Keratinocyte (primary cell): ENCODE data around the gene CDH18. TPM values are rescaled to one million over a fixed set of nuclear protein-coding genes. Genes with fewer than 3 reads are reported as not detected.

Source experiments
- DNase-seq: peaks from one replicate; pipeline ENCODE4 v3.0.0-alpha.2; 2011; ENCODE audit warnings: low read depth, missing footprints, low spot score
- FAIRE-seq: peaks from 2 replicates; lab custom pipeline; 2011; peaks lifted over from hg19 to GRCh38; lab: Jason Lieb, UNC
- H2AFZ ChIP-seq: 2 replicates; pipeline ENCODE4 v1.6.0; 2012; ENCODE audit warnings: low read length, control low read depth, inconsistent platforms; ENCODE audit not compliant: control insufficient read depth
- H3K27ac ChIP-seq: 2 replicates; pipeline ENCODE4 v1.5.1; 2011; ENCODE audit warnings: low read length; ENCODE audit not compliant: control insufficient read depth, insufficient read depth
- H3K27me3 ChIP-seq: 3 replicates; pipeline ENCODE4 v1.6.0; 2011; ENCODE audit warnings: low read length; ENCODE audit not compliant: control insufficient read depth, insufficient read depth; ENCODE audit errors: extremely low read depth
- H3K36me3 ChIP-seq, 2 experiments: 2 replicates in 1 of 2; 3 replicates in 1 of 2; pipeline ENCODE4 v1.5.1; 2011; ENCODE audit warnings: low read length in 2 of 2, mild to moderate bottlenecking in 1 of 2; ENCODE audit not compliant: control insufficient read depth in 2 of 2, insufficient read depth in 2 of 2; ENCODE audit errors: extremely low read depth in 1 of 2
- H3K4me1 ChIP-seq: 3 replicates; pipeline ENCODE4 v1.5.1; 2011; ENCODE audit warnings: low read length; ENCODE audit not compliant: control insufficient read depth, insufficient read depth; ENCODE audit errors: extremely low read depth
- H3K4me2 ChIP-seq: 3 replicates; pipeline ENCODE4 v1.6.0; 2011; ENCODE audit warnings: low read depth, low read length; ENCODE audit not compliant: control insufficient read depth, insufficient read depth; ENCODE audit errors: extremely low read depth
- H3K4me3 ChIP-seq, 3 experiments: fragments of 200-600 bp in 1 of 3; sonication (generic) in 1 of 3; 2 replicates in 2 of 3; 3 replicates in 1 of 3; pipeline ENCODE4 v1.5.1; 2011 to 2016; ENCODE audit warnings: low read length in 3 of 3, mild to moderate bottlenecking in 3 of 3, control low read depth in 2 of 3, inconsistent platforms in 1 of 3, low read depth in 1 of 3, mixed read lengths in 1 of 3, mixed run types in 1 of 3, moderate library complexity in 1 of 3; ENCODE audit not compliant: control insufficient read depth in 2 of 3, insufficient read depth in 2 of 3; ENCODE audit errors: extremely low read depth in 1 of 3
- H3K79me2 ChIP-seq: 2 replicates; pipeline ENCODE4 v1.6.0; 2012; ENCODE audit warnings: low read length; ENCODE audit not compliant: control insufficient read depth, insufficient read depth
- H3K9ac ChIP-seq: 3 replicates; pipeline ENCODE4 v1.6.0; 2011; ENCODE audit warnings: low read length; ENCODE audit not compliant: control insufficient read depth, insufficient read depth; ENCODE audit errors: extremely low read depth
- H3K9me1 ChIP-seq: 3 replicates; pipeline ENCODE4 v1.6.0; 2011; ENCODE audit warnings: low read length; ENCODE audit not compliant: control insufficient read depth, insufficient read depth; ENCODE audit errors: extremely low read depth
- H3K9me3 ChIP-seq: 2 replicates; pipeline ENCODE4 v1.5.1; 2012; ENCODE audit warnings: low read depth, low read length; ENCODE audit not compliant: control insufficient read depth
- H4K20me1 ChIP-seq: 3 replicates; pipeline ENCODE4 v1.6.0; 2011; ENCODE audit warnings: low read length; ENCODE audit not compliant: control insufficient read depth, insufficient read depth; ENCODE audit errors: extremely low read depth
- EZH2 ChIP-seq: IDR thresholded peaks from one replicate; pipeline ENCODE4 v1.6.1; 2012; ENCODE audit warnings: inconsistent platforms, mild to moderate bottlenecking, low read length, moderate library complexity
- dilution Hi-C: fragments of 300-500 bp; cut with MboI; formaldehyde crosslinking; loops from one replicate; pipeline ENCODE4 v1.7.0; 2020; ENCODE audit warnings: low sequenced_read_pairs; ENCODE audit not compliant: extremely low pct_ligation_motif_present
- polyA plus RNA-seq, 5 experiments: library from polyadenylated mRNA; depleted of rRNA in 3 of 5; stranded (reverse) in 3 of 5; stranded (forward) in 1 of 5; unstranded in 1 of 5; fragments of >200 nt; gene quantifications; 1 replicate in 1 of 5; 2 replicates in 3 of 5; 3 replicates in 1 of 5; pipeline versions ENCODE4 v1.2.1 to v1.2.3, GENCODE V29; 2011 to 2012; ENCODE audit warnings: missing spikeins in 2 of 5, low read depth in 1 of 5, low replicate concordance in 1 of 5
- TF ChIP-seq, protein P1 (sequence below), 3 experiments: IDR thresholded peaks in 1 of 3; conservative IDR thresholded peaks in 1 of 3; optimal IDR thresholded peaks in 1 of 3; 2 replicates in 2 of 3; 3 replicates in 1 of 3; pipeline versions ENCODE3 to v1.5.1; 2011; ENCODE audit warnings: low read length in 3 of 3, mild to moderate bottlenecking in 3 of 3, moderate library complexity in 2 of 3, control low read depth in 1 of 3, inconsistent platforms in 1 of 3; ENCODE audit not compliant: insufficient read depth in 2 of 3; ENCODE audit errors: extremely low read depth in 1 of 3

Gene CDH18
- polyA plus RNA-seq, 1 donor (not counting 4 experiments of a cell fraction or from before 2014, with no cell fraction given): 0.41 TPM

GRCh38 chr5:19615071-19615470, 372.9 kb downstream of the CDH18 start:
- Histone ChIP-seq H3K4me3 (no peak overlapping the region), H3K4me1 (no peaks in the 10 kb centered on the region), H3K27ac (no peak overlapping the region), H3K9ac (no peak overlapping the region), H3K36me3 (no peaks in the 10 kb centered on the region), H3K9me3 (no peaks in the 10 kb centered on the region), H3K4me2 (no peak overlapping the region), H4K20me1 (no peaks in the 10 kb centered on the region), H3K9me1 (no peaks in the 10 kb centered on the region), H3K27me3 (no peaks in the 10 kb centered on the region), H3K79me2 (no peaks in the 10 kb centered on the region), H2AFZ (no peak overlapping the region)
- TF ChIP-seq, protein P1, sequence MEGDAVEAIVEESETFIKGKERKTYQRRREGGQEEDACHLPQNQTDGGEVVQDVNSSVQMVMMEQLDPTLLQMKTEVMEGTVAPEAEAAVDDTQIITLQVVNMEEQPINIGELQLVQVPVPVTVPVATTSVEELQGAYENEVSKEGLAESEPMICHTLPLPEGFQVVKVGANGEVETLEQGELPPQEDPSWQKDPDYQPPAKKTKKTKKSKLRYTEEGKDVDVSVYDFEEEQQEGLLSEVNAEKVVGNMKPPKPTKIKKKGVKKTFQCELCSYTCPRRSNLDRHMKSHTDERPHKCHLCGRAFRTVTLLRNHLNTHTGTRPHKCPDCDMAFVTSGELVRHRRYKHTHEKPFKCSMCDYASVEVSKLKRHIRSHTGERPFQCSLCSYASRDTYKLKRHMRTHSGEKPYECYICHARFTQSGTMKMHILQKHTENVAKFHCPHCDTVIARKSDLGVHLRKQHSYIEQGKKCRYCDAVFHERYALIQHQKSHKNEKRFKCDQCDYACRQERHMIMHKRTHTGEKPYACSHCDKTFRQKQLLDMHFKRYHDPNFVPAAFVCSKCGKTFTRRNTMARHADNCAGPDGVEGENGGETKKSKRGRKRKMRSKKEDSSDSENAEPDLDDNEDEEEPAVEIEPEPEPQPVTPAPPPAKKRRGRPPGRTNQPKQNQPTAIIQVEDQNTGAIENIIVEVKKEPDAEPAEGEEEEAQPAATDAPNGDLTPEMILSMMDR (optimal IDR thresholded peaks at IDR 0.05 in 1 of 3, IDR thresholded peaks at IDR 0.05 in 1 of 3, conservative IDR thresholded peaks at IDR 0.05 in 1 of 3; ENCODE audit: extremely low read depth in 1 of 3, insufficient read depth in 2 of 3, low read length in 3 of 3): no peak
- no peak for TF ChIP-seq EZH2
- no peak for DNase-seq
- FAIRE-seq: no peak
- dilution Hi-C loops: no loop called here

DNA sequence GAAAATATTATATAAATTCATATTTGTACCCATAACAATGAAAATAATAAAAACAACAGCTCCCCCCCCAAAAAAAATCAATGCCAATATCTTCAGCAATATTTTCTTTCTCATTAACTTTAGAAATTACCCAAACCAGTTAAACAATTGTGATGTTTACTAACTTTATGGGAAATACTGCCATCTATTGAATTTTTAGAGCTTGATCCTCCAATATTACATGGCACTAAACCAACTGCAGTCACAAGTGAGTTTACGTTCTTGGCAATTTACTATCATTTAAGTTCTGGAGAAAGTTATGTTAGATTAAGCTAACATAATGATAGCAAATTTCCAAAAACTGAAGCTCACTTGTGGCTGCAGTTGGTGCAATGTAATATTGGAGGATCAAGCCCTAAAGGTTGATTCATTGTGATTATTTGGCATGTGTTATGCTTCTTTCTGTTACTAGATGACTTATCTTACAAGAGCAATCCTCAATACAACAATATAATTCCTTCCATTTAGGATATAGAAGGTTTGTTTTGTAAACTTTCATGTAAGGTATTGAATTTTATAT, 379.5 kb downstream of the CDH18 start:
- H3K9me3 ChIP-seq: no peaks in the 10 kb centered on the region
- no peaks in the 10 kb centered on the region for H3K9me1 ChIP-seq
- H3K4me3 ChIP-seq: no peak overlapping the region
- H3K27ac ChIP-seq: no peak overlapping the region
- H3K79me2 ChIP-seq: no peaks in the 10 kb centered on the region
- H3K4me1 ChIP-seq: peaks cover 9% of the 10 kb centered on the region
- no peak for DNase-seq
- H3K4me2 ChIP-seq: no peak overlapping the region
- H3K36me3 ChIP-seq: no peaks in the 10 kb centered on the region
- H3K9ac ChIP-seq: no peak overlapping the region
- dilution Hi-C loops: no loop called here
- no peak for TF ChIP-seq EZH2
- TF ChIP-seq, protein P1 (optimal IDR thresholded peaks at IDR 0.05 in 1 of 3, IDR thresholded peaks at IDR 0.05 in 1 of 3, conservative IDR thresholded peaks at IDR 0.05 in 1 of 3; ENCODE audit: extremely low read depth in 1 of 3, insufficient read depth in 2 of 3, low read length in 3 of 3): peak in 2 of 3 experiments; percentile 30 to 32
- FAIRE-seq: no peak
- no peak overlapping the region for H2AFZ ChIP-seq
- H3K27me3 ChIP-seq: no peaks in the 10 kb centered on the region
- no peaks in the 10 kb centered on the region for H4K20me1 ChIP-seq
